Measurements from ENCODE around the gene TEAD1.

DNA sequence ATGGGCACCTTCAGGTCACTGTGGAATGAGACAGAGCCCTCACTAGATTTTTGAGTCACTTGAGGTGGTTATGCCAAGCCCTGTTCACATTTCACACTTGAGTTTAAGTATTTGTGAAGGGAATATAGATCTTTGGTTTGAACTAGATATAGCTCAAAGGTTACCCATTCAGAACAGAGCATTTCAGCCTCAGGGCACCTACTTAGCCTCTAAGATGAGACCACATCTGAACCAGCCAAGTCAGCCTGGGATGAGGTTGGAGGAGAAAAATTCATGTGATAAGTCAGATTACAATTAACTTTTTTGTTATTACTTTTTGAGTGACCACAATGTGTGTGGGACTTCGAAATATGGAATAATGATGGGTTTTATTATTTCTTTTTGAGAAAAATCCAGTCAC lies 127.8 kb downstream of the TEAD1 start:
- TF ChIP-seq POLR2AphosphoS5 (IDR thresholded peaks at IDR 0.05; ENCODE audit: insufficient read depth, low read depth, low read length) (no peak), CTCF (IDR thresholded peaks at IDR 0.05; ENCODE audit: extremely low read depth in 1 of 2, insufficient read depth in 1 of 2, low read depth in 1 of 2, low read length in 2 of 2) (no peak), MYC (IDR thresholded peaks at IDR 0.05; ENCODE audit: low read depth, low read length) (no peak), POLR2A (IDR thresholded peaks at IDR 0.05; ENCODE audit: low read depth, low read length) (no peak), EZH2 (IDR thresholded peaks at IDR 0.05; ENCODE audit: borderline replicate concordance, low read depth, low read length, severe bottlenecking) (no peak)
